Osteocyte (in vitro differentiated cells): ENCODE data around the gene TMEM239. TPM values are rescaled to one million over a fixed set of nuclear protein-coding genes. Genes with fewer than 3 reads are reported as not detected.

Experiments
- DNase-seq: peaks from one replicate; pipeline ENCODE4 v3.0.0; 2021; ENCODE audit warnings: mixed read lengths; ENCODE audit not compliant: unreplicated experiment; ENCODE audit errors: extremely low spot score
- H3K27ac Mint-ChIP-seq: one replicate; pipeline ENCODE4 v1.8.0; 2021; ENCODE audit warnings: mild to moderate bottlenecking, mixed read lengths; ENCODE audit not compliant: unreplicated experiment
- H3K27me3 Mint-ChIP-seq: one replicate; pipeline ENCODE4 v1.8.0; 2021; ENCODE audit warnings: mixed read lengths; ENCODE audit not compliant: unreplicated experiment
- H3K36me3 Mint-ChIP-seq: one replicate; pipeline ENCODE4 v1.8.0; 2021; ENCODE audit warnings: mixed read lengths; ENCODE audit not compliant: unreplicated experiment
- H3K4me1 Mint-ChIP-seq: one replicate; pipeline ENCODE4 v1.8.0; 2021; ENCODE audit warnings: mixed read lengths; ENCODE audit not compliant: unreplicated experiment
- H3K4me3 Mint-ChIP-seq: one replicate; pipeline ENCODE4 v1.8.0; 2021; ENCODE audit warnings: mild to moderate bottlenecking, moderate library complexity, mixed read lengths; ENCODE audit not compliant: unreplicated experiment
- H3K9me3 Mint-ChIP-seq: one replicate; pipeline ENCODE4 v1.8.0; 2021; ENCODE audit warnings: mixed read lengths; ENCODE audit not compliant: unreplicated experiment
- total RNA-seq: library from RNA; stranded (reverse); gene quantifications from 2 replicates; pipeline ENCODE4 v1.2.1, GENCODE V29; 2021
- TF ChIP-seq, protein P1 (sequence below): fragments of 200-600 bp; sonication (generic); IDR thresholded peaks from 2 replicates; pipeline ENCODE4 v1.5.0; 2021; ENCODE audit warnings: antibody characterized with exemption, mild to moderate bottlenecking, moderate library complexity

Gene TMEM239
- total RNA-seq, 1 donor from 2014 or later, result not detected

- no peaks in the 10 kb centered on the region for H3K4me1 Mint-ChIP-seq
- H3K4me3 Mint-ChIP-seq, result no peak overlapping the region
- no peaks in the 10 kb centered on the region for H3K9me3 Mint-ChIP-seq
- TF ChIP-seq, protein P1, sequence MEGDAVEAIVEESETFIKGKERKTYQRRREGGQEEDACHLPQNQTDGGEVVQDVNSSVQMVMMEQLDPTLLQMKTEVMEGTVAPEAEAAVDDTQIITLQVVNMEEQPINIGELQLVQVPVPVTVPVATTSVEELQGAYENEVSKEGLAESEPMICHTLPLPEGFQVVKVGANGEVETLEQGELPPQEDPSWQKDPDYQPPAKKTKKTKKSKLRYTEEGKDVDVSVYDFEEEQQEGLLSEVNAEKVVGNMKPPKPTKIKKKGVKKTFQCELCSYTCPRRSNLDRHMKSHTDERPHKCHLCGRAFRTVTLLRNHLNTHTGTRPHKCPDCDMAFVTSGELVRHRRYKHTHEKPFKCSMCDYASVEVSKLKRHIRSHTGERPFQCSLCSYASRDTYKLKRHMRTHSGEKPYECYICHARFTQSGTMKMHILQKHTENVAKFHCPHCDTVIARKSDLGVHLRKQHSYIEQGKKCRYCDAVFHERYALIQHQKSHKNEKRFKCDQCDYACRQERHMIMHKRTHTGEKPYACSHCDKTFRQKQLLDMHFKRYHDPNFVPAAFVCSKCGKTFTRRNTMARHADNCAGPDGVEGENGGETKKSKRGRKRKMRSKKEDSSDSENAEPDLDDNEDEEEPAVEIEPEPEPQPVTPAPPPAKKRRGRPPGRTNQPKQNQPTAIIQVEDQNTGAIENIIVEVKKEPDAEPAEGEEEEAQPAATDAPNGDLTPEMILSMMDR, result no peak
- DNase-seq, result no peak
- peaks cover 22% of the 10 kb centered on the region for H3K27me3 Mint-ChIP-seq
- H3K36me3 Mint-ChIP-seq, result peaks cover 2% of the 10 kb centered on the region
- H3K27ac Mint-ChIP-seq, result no peak overlapping the region
Observed at GRCh38 chr20:2793471-2793870, 22.7 kb upstream of the TMEM239 start.

- no peak for DNase-seq
- TF ChIP-seq, protein P1, result no peak
- peaks cover 16% of the 10 kb centered on the region for H3K27me3 Mint-ChIP-seq
- H3K4me3 Mint-ChIP-seq, result no peak overlapping the region
- H3K27ac Mint-ChIP-seq, result no peak overlapping the region
- no peaks in the 10 kb centered on the region for H3K9me3 Mint-ChIP-seq
- peaks cover 6% of the 10 kb centered on the region for H3K4me1 Mint-ChIP-seq
- peaks cover 2% of the 10 kb centered on the region for H3K36me3 Mint-ChIP-seq
Observed at GRCh38 chr20:2794202-2794748, 21.9 kb upstream of the TMEM239 start.

DNA sequence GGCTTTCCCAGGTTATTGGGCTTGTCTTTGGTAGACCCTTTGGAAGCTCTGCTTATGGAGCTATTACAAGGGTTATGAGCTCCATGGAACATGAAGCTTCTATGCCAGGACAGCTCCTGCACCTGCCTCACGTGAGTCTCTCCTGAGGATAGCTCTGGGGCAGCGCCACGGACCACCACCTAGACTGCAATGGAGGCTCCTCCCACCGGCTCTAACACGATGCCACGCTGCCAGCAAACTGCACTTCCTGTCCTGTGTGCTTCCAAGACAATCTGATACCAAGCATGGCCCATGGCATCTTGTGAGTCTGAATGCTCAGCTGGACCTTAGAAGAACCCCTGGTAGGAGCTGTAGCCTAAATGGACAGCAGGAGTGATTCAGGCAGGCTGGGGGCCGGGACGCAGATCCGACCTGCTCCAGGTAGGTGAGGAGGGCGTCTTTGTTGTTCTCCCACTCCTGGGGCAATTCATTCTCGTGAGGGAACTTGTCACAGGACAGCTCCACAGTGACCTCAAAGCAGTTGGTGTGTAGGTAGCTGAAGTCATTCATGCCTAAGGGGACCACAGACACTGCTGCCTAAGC, 21.2 kb upstream of the TMEM239 start:
- Mint-ChIP-seq H3K36me3 (peaks cover 2% of the 10 kb centered on the region), H3K9me3 (no peaks in the 10 kb centered on the region), H3K27ac (no peak overlapping the region), H3K4me1 (peaks cover 13% of the 10 kb centered on the region), H3K4me3 (no peak overlapping the region), H3K27me3 (peaks cover 11% of the 10 kb centered on the region)
- TF ChIP-seq, protein P1, result no peak
- DNase-seq, result no peak

DNA sequence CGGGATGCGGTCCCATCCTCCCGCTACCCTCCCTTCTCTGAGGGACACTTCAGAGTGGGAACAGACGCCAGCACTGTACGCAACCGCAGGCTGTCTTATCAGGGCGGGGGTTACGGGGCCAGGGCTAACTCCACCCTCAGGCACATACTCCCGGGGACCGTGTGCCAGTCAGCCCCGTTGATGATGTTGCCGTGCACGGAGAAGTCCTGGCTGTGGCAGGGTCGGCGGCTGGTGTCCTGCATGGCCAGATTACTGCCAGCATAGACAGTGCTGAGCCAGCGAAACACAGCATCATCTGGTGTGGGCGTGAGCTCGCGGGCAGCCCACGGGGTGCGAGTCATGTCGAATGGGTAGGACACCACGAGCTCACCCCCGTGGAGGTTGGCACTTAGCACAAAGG, 20.7 kb upstream of the TMEM239 start:
- peaks cover 2% of the 10 kb centered on the region for H3K36me3 Mint-ChIP-seq
- H3K27ac Mint-ChIP-seq, result no peak overlapping the region
- H3K4me1 Mint-ChIP-seq, result peaks cover 15% of the 10 kb centered on the region
- DNase-seq, result no peak
- H3K4me3 Mint-ChIP-seq, result no peak overlapping the region
- peaks cover 9% of the 10 kb centered on the region for H3K27me3 Mint-ChIP-seq
- H3K9me3 Mint-ChIP-seq, result no peaks in the 10 kb centered on the region
- TF ChIP-seq, protein P1, result no peak

GRCh38 chr20:2796011-2796660, 20.0 kb upstream of the TMEM239 start:
- H3K4me1 Mint-ChIP-seq, result peaks cover 21% of the 10 kb centered on the region
- no peak overlapping the region for H3K27ac Mint-ChIP-seq
- no peak overlapping the region for H3K4me3 Mint-ChIP-seq
- TF ChIP-seq, protein P1, result no peak
- DNase-seq, result no peak
- H3K36me3 Mint-ChIP-seq, result peaks cover 2% of the 10 kb centered on the region
- peaks cover 6% of the 10 kb centered on the region for H3K27me3 Mint-ChIP-seq
- no peaks in the 10 kb centered on the region for H3K9me3 Mint-ChIP-seq
